ENCODE results near the gene CTNNBL1.

DNA sequence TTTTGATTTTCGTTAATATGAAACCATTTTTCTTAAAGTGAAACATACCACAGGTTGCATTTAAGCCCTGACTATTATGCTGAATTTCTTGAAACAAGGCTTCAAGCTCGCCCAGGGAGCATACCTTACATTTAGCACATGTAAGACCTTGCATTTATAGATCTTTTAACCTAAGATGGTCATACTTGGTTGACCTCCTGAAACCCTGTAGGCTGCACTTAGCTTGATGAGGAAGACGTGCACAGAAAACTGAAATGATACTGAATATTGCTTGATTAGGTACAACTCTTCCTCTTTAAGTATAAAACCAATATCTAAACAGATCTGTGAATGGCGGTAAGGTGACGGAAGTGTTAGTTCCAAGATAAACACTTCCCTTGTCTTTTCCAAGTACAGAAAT is 82.2 kb downstream of the CTNNBL1 start:
- TF ChIP-seq, protein P1, sequence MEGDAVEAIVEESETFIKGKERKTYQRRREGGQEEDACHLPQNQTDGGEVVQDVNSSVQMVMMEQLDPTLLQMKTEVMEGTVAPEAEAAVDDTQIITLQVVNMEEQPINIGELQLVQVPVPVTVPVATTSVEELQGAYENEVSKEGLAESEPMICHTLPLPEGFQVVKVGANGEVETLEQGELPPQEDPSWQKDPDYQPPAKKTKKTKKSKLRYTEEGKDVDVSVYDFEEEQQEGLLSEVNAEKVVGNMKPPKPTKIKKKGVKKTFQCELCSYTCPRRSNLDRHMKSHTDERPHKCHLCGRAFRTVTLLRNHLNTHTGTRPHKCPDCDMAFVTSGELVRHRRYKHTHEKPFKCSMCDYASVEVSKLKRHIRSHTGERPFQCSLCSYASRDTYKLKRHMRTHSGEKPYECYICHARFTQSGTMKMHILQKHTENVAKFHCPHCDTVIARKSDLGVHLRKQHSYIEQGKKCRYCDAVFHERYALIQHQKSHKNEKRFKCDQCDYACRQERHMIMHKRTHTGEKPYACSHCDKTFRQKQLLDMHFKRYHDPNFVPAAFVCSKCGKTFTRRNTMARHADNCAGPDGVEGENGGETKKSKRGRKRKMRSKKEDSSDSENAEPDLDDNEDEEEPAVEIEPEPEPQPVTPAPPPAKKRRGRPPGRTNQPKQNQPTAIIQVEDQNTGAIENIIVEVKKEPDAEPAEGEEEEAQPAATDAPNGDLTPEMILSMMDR (IDR thresholded peaks at IDR 0.05): no peak
- no peak for TF ChIP-seq POLR2A (IDR thresholded peaks at IDR 0.05)
